ENCODE measurements around the gene BAHCC1.

DNA sequence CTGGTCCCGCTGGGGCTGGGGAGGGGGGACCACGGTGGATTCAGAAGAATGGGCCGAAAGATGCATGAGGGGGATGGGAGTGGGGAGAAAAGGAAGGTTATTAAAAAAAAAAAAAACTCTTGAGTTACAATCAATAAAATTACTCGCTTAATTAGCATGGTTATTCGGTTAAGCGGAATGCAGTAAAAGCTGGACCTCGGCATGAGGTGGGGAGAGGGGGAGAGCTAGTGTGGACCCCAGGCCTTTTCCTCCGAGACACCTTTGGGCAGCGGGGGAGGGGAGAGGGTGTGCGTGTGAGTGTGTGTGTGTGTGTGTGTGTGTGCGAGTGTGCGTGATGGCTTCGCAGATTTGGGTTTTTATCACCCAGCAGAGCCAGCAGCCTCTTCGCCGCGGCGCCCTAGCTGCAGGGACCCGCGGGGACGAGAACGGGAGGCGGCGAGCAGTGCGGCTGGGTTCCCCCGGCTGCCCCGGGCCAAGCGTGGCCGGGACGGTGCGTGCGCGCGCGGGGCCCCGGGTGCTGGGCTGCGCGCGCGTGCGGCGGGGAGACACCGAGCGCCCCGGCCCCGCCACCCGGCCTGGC, 3.7 kb downstream of the BAHCC1 start:
- TF ChIP-seq EZH2phosphoT487 (IDR thresholded peaks at IDR 0.05; ENCODE audit: borderline replicate concordance, low read length) (no peak), CTCF (IDR thresholded peaks at IDR 0.05; ENCODE audit: low read depth, low read length, poor library complexity, severe bottlenecking) (no peak)
